Measurements from ENCODE around the gene NANOS1. TPM values are rescaled to one million over a fixed set of nuclear protein-coding genes. Genes with fewer than 3 reads are reported as not detected.

NANOS1 gene
- polyA plus RNA-seq, 2 of the 4 experiments (the other 2 are of a cell fraction) = 1.4 to 2.9 TPM

GRCh38 chr10:119023553-119023868, 6.0 kb upstream of the NANOS1 start:
- FAIRE-seq (no peak), ATAC-seq (no peak), DNase-seq (ENCODE audit: low read depth in 1 of 2, low spot score in 1 of 2) (no peak)
- H3K9me3 ChIP-seq = no peaks in the 10 kb centered on the region
- peak overlapping the region in 1 of 2 experiments; percentile 48; a peak in 1 of 6 replicates for H3K27ac ChIP-seq
- 64% methylated on average over 8 of the region's 8 CpGs for WGBS (ENCODE audit: missing lambda C conversion rate)
- CTCF ChIA-PET = interaction anchor here (1.0 to 1.9 kb wide), 4 partner anchors 8 to 15 kb away, joined by 3 to 8 read pairs (median 4); no protein-coding TSS in a partner anchor
- no peak overlapping the region for H3K4me3 ChIP-seq
- no peak for TF ChIP-seq ZFP36 (IDR thresholded peaks at IDR 0.05; ENCODE audit: borderline replicate concordance, partially characterized antibody)
- TF ChIP-seq CTCF (IDR thresholded peaks at IDR 0.05) = no peak
- TF ChIP-seq RARB (CRISPR knock-in tag; IDR thresholded peaks at IDR 0.05) = no peak
- no peak for TF ChIP-seq ZC3H11A (IDR thresholded peaks at IDR 0.05)
- TF ChIP-seq FOSL2 (IDR thresholded peaks at IDR 0.05) = no peak
- no peak for TF ChIP-seq FOSL2 (CRISPR knock-in tag; IDR thresholded peaks at IDR 0.05)
- TF ChIP-seq, protein P1, sequence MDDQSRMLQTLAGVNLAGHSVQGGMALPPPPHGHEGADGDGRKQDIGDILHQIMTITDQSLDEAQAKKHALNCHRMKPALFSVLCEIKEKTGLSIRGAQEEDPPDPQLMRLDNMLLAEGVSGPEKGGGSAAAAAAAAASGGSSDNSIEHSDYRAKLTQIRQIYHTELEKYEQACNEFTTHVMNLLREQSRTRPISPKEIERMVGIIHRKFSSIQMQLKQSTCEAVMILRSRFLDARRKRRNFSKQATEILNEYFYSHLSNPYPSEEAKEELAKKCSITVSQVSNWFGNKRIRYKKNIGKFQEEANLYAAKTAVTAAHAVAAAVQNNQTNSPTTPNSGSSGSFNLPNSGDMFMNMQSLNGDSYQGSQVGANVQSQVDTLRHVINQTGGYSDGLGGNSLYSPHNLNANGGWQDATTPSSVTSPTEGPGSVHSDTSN (IDR thresholded peaks at IDR 0.05) = no peak
- no peak for TF ChIP-seq HMGXB4 (CRISPR knock-in tag; IDR thresholded peaks at IDR 0.05; ENCODE audit: borderline replicate concordance)
- TF ChIP-seq EHF (CRISPR knock-in tag; IDR thresholded peaks at IDR 0.05) = no peak
- no peak for TF ChIP-seq CHD2 (IDR thresholded peaks at IDR 0.05; ENCODE audit: low read length, partially characterized antibody)
- no peak for TF ChIP-seq RCOR1 (IDR thresholded peaks at IDR 0.05; ENCODE audit: low read depth, low read length)
- TF ChIP-seq RAD21 (conservative IDR thresholded peaks at IDR 0.05 in 1 of 2, IDR thresholded peaks at IDR 0.05 in 1 of 2) = no peak
- no peak for TF ChIP-seq BHLHE40 (IDR thresholded peaks at IDR 0.05; ENCODE audit: low read depth, low read length)
- TF ChIP-seq ESRRA (IDR thresholded peaks at IDR 0.05; ENCODE audit: borderline replicate concordance, low read length) = no peak
- TF ChIP-seq GATA3 (IDR thresholded peaks at IDR 0.05; ENCODE audit: borderline replicate concordance) = no peak
- TF ChIP-seq, protein P2, sequence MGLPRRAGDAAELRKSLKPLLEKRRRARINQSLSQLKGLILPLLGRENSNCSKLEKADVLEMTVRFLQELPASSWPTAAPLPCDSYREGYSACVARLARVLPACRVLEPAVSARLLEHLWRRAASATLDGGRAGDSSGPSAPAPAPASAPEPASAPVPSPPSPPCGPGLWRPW (IDR thresholded peaks at IDR 0.05) = no peak
- TF ChIP-seq POLR2AphosphoS2 (conservative IDR thresholded peaks at IDR 0.05; ENCODE audit: low read length) = no peak
- no peak for TF ChIP-seq KDM5A (IDR thresholded peaks at IDR 0.05)
- no peak for TF ChIP-seq NR3C1 (IDR thresholded peaks at IDR 0.05)
- H3K4me1 ChIP-seq = peaks cover 36% of the 10 kb centered on the region
- POLR2A ChIA-PET = interaction anchor here (0.6 kb wide), 1 partner anchor 31 kb away, joined by 3 read pairs; no protein-coding TSS in a partner anchor
- H3K4me2 ChIP-seq = peak overlapping the region; percentile 16; the same call in 1 of the 3 replicates

DNA sequence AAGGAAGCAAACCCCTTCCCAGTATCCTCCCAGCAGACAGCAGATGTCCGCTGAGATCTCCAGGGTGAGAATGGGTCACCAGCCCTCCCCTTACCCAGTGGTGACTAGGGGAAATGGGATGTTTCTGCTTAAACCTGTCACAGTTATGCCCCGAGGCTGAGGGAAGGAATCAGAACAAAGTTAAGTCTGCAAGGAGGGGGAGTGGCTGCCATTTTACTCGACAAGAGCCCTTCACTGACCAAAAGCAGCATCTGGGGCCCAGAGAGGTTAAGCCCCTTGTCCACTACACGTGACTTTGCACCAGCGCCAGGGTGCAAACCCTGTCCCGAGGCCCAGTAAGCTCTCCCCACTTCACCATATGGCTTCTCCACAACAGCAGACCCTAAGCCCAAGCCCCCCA, 4.6 kb upstream of the NANOS1 start:
- no peak for DNase-seq (ENCODE audit: low read depth in 1 of 2, low spot score in 1 of 2)
- H3K9me3 ChIP-seq = no peaks in the 10 kb centered on the region
- peak overlapping the region; percentile 30 to 71; a peak in 4 of 6 replicates for H3K27ac ChIP-seq
- H3K4me2 ChIP-seq = peak overlapping the region; percentile 33; the same call in 1 of the 3 replicates
- H3K4me1 ChIP-seq = peaks cover 36% of the 10 kb centered on the region
- no peak overlapping the region for H3K4me3 ChIP-seq
- 55% methylated on average over 6 of the region's 6 CpGs for WGBS (ENCODE audit: missing lambda C conversion rate)
- CTCF ChIA-PET = no interaction called here
- POLR2A ChIA-PET = interaction anchor here (1.0 kb wide), 1 partner anchor 270 kb away, joined by 3 read pairs; the partner anchor contains the start of gene CACUL1
- no peak for ATAC-seq
- FAIRE-seq = no peak
- TF ChIP-seq KDM1A (IDR thresholded peaks at IDR 0.05; ENCODE audit: low read depth) (no peak), ZNF302 (CRISPR knock-in tag; IDR thresholded peaks at IDR 0.05) (no peak), CEBPB (IDR thresholded peaks at IDR 0.05) (no peak), HMGXB4 (CRISPR knock-in tag; IDR thresholded peaks at IDR 0.05; ENCODE audit: borderline replicate concordance) (no peak), MAFK (IDR thresholded peaks at IDR 0.05; ENCODE audit: partially characterized antibody) (no peak), TP53 (CRISPR knock-in tag; IDR thresholded peaks at IDR 0.05) (no peak), HDAC2 (IDR thresholded peaks at IDR 0.05) (no peak), ZSCAN20 (CRISPR knock-in tag; IDR thresholded peaks at IDR 0.05) (no peak), HEYL (CRISPR knock-in tag; IDR thresholded peaks at IDR 0.05) (no peak), USF2 (IDR thresholded peaks at IDR 0.05) (no peak), HOXB13 (CRISPR knock-in tag; IDR thresholded peaks at IDR 0.05; ENCODE audit: low read depth) (no peak), HOXA7 (CRISPR knock-in tag; IDR thresholded peaks at IDR 0.05) (no peak), RARB (CRISPR knock-in tag; IDR thresholded peaks at IDR 0.05) (no peak), RNF2 (IDR thresholded peaks at IDR 0.05; ENCODE audit: borderline replicate concordance, low read depth) (no peak)
- TF ChIP-seq, protein P3, sequence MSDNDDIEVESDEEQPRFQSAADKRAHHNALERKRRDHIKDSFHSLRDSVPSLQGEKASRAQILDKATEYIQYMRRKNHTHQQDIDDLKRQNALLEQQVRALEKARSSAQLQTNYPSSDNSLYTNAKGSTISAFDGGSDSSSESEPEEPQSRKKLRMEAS (IDR thresholded peaks at IDR 0.05) = no peak

Measured in A549 (cell line).